ENCODE results near the gene ANKS3.

Gene ANKS3

DNA sequence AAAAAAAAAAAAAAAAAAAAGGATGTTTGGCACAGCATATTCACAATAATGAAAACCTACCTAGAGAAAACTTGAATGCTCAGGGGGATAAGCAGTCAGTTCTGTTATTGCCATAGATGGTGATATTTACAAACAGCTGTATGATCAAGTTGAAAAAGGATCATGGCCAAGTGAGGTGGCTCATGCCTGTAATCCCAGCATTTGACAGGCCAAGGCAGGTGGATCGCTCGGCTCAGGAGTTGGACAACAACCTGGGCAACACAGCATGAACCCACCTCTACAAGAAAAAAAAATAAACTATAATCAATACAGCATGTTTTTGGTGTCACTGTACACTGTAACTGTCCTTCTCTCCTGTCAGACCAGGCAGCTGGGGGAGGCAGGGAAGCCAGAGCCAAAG, 19.1 kb downstream of the ANKS3 start:
- Mint-ChIP-seq H3K36me3 (peaks cover 26% of the 10 kb centered on the region), H3K27ac (no peak overlapping the region), H3K4me3 (no peak overlapping the region), H3K9me3 (no peaks in the 10 kb centered on the region), H3K4me1 (peaks cover 15% of the 10 kb centered on the region), H3K27me3 (no peaks in the 10 kb centered on the region)
- ATAC-seq: no peak

- Mint-ChIP-seq H3K36me3 (peaks cover 34% of the 10 kb centered on the region), H3K9me3 (no peaks in the 10 kb centered on the region), H3K27ac (no peak overlapping the region), H3K4me1 (peaks cover 9% of the 10 kb centered on the region), H3K4me3 (no peak overlapping the region), H3K27me3 (no peaks in the 10 kb centered on the region)
- no peak for ATAC-seq
These were observed 20.2 kb downstream of the ANKS3 start for GRCh38 chr16:4713663-4714501.

DNA sequence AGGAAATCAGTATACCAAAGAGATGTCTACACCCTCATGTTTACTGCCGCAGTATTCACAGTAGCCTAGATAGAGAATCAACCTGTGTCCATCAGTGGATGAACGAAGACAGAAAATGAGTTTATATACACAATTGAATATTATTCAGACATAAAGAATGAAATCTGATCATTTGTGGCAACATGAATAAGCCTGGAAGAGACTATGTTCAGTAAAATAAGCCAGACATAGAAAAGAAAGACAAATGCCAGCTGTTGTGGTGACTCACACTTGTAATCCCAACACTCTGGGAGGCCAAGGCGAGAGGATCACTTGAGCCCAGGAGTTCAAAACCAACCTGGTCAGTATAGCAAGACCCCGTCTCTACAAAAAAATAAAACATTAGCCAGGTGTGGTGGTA, 24.6 kb downstream of the ANKS3 start:
- Mint-ChIP-seq H3K4me3 (no peak overlapping the region), H3K27ac (no peak overlapping the region), H3K9me3 (no peaks in the 10 kb centered on the region), H3K4me1 (no peaks in the 10 kb centered on the region), H3K27me3 (no peaks in the 10 kb centered on the region), H3K36me3 (peaks cover 52% of the 10 kb centered on the region)
- ATAC-seq: no peak

GRCh38 chr16:4706871-4707270, 27.2 kb downstream of the ANKS3 start:
- Mint-ChIP-seq H3K4me3 (no peak overlapping the region), H3K27ac (no peak overlapping the region), H3K36me3 (peaks cover 40% of the 10 kb centered on the region), H3K27me3 (no peaks in the 10 kb centered on the region), H3K4me1 (no peaks in the 10 kb centered on the region), H3K9me3 (no peaks in the 10 kb centered on the region)
- no peak for ATAC-seq

DNA sequence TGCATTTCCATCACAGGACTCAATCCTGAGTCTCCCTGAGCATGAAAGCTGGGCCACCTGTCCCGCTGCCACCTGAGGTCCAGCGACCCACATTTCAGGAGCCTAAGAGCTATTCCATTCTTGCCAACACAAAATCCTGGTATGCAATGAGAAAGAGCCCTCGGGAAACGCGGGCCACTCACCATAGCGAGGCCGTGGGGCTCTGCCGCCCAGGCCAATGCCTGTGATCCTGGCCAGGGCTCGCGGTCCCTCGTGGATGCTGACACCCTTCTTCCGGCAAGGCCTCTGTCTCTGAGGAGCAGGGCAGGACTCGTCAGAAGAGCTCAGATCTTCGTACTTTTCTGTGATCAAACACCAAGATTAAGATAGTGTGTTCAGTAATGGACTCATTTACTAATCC, 29.2 kb downstream of the ANKS3 start:
- no peaks in the 10 kb centered on the region for H3K4me1 Mint-ChIP-seq
- no peak overlapping the region for H3K4me3 Mint-ChIP-seq
- no peaks in the 10 kb centered on the region for H3K9me3 Mint-ChIP-seq
- no peak overlapping the region for H3K27ac Mint-ChIP-seq
- peaks cover 37% of the 10 kb centered on the region for H3K36me3 Mint-ChIP-seq
- no peak for ATAC-seq
- H3K27me3 Mint-ChIP-seq: no peaks in the 10 kb centered on the region

GRCh38 chr16:4704491-4704890, 29.6 kb downstream of the ANKS3 start:
- no peak overlapping the region for H3K27ac Mint-ChIP-seq

DNA sequence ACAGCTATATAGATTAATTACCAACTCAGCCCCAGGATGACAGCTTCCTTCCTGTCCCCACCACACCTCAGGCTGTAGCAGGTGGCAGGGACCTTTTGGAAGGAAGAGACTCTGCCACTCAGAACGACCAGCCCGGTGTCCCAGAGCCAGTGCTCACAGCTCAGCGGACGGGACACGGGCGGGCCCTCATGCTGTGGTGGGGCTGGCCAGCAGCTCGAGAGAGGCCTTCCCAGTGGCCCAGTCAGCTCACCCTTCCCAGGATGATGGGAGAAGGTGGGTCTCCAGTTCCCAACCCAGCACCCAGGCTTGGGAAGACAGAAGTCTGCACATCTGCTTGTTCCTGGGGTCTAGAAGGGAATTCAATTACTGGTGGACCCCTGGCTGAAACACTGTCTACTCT, 30.2 kb downstream of the ANKS3 start:
- Mint-ChIP-seq H3K4me3 (no peak overlapping the region), H3K27ac (no peak overlapping the region), H3K4me1 (no peaks in the 10 kb centered on the region), H3K36me3 (peaks cover 40% of the 10 kb centered on the region), H3K27me3 (no peaks in the 10 kb centered on the region), H3K9me3 (no peaks in the 10 kb centered on the region)
- ATAC-seq: no peak

More at GRCh38 chr16:4704491-4704890, 29.6 kb downstream of the ANKS3 start:
- Mint-ChIP-seq H3K4me3 (no peak overlapping the region), H3K9me3 (no peaks in the 10 kb centered on the region), H3K36me3 (peaks cover 37% of the 10 kb centered on the region), H3K27me3 (no peaks in the 10 kb centered on the region), H3K4me1 (no peaks in the 10 kb centered on the region)
- no peak for ATAC-seq

DNA sequence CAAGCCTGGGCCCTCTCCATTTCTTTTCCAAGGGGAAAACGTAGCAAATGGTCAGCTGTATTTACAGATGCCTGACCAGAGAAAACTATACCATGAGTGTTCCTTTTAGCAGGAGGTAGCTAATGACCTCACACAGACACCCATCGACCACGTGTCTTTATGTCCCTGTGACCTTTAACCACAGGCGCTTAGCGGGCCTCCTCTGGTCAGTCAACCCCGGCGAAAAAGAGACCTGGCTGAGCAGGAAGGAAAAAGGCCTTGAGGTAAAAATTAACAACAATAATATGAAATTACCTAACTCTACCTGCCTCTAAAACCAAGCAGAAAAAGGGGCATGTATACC, 31.6 kb downstream of the ANKS3 start:
- Mint-ChIP-seq H3K4me1 (no peaks in the 10 kb centered on the region), H3K36me3 (peaks cover 36% of the 10 kb centered on the region), H3K27ac (no peak overlapping the region)

GRCh38 chr16:4701791-4702465, 32.1 kb downstream of the ANKS3 start:
- H3K27ac Mint-ChIP-seq: no peak overlapping the region
- no peak overlapping the region for H3K4me3 Mint-ChIP-seq
- no peaks in the 10 kb centered on the region for H3K27me3 Mint-ChIP-seq
- no peaks in the 10 kb centered on the region for H3K9me3 Mint-ChIP-seq
- peaks cover 31% of the 10 kb centered on the region for H3K36me3 Mint-ChIP-seq
- H3K4me1 Mint-ChIP-seq: no peaks in the 10 kb centered on the region
- no peak for ATAC-seq

More for the DNA sequence above, 31.6 kb downstream of the ANKS3 start:
- Mint-ChIP-seq H3K4me3 (no peak overlapping the region), H3K27me3 (no peaks in the 10 kb centered on the region), H3K9me3 (no peaks in the 10 kb centered on the region)
- no peak for ATAC-seq

DNA sequence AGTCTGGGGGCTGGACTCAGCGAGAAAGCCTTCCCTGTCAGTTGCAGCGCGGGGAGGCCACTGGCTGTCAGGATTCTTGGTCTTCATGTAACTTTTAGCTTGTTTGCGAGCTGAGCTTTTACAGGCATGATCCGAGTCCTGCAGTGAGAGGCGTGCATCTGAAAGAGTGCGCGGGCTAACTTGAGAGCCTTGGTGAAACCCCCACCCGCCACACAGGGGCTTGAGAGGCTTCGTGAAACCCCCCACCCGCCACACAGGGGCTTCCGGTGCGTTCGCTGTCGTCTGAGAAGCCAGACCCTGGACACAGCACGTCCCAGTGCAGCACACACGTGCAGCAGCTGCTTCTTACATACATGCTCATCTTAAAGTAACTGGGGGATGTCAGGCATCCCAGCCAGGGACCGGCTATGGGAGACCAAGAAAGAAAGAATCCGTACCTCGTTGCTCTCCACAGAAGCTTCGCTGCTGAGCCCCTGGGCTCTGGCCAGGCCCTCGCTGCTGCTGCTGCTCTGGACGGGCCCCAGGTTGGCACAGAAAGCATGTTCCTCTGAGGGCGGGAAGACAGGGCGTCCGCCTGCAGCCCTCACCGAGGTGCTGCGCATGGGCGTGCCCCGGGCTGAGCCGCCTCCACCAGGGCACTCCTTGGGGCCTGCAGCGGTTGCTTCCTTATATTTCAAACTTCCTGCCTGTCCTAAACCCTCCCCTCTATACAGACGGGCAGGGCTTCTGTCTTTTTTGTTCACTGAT, 32.9 kb downstream of the ANKS3 start:
- Mint-ChIP-seq H3K4me3 (no peak overlapping the region), H3K4me1 (no peaks in the 10 kb centered on the region), H3K27me3 (no peaks in the 10 kb centered on the region), H3K27ac (no peak overlapping the region), H3K9me3 (no peaks in the 10 kb centered on the region), H3K36me3 (peaks cover 24% of the 10 kb centered on the region)
- ATAC-seq: no peak

DNA sequence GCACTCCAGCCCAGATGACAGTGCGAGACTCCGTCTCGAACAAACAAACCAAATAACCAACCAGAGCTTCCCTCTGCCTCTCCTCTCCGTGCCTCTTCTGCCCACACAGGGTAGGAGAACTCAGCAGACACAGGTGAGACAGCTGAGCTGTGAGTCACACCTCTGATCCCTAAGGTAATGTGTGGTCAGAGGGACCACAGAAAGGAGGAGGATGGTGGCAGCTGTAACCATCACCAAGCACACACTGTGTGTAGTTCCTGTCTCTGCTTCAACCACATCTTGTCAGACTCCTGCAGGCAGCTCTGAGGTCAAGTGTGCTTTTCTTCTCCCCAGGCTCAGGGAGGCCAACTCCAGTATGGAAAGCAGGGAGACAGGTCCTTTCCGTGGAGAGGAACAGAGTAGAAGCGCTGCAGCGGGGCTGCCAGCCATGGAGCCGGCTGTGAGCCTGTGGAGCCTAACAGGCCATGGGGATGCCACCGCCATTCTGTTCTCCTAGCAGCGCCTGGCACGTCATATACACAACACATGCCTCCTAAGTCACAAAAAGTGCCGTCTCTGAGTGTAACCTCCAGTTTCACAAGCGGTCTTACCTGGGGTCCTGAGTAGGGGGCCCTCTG, 33.6 kb downstream of the ANKS3 start:
- Mint-ChIP-seq H3K27ac (no peak overlapping the region), H3K36me3 (peaks cover 24% of the 10 kb centered on the region), H3K4me3 (no peak overlapping the region), H3K27me3 (no peaks in the 10 kb centered on the region), H3K9me3 (no peaks in the 10 kb centered on the region), H3K4me1 (peaks cover 2% of the 10 kb centered on the region)
- peak; percentile 44 for ATAC-seq

GRCh38 chr16:4699046-4699556, 35.0 kb downstream of the ANKS3 start:
- Mint-ChIP-seq H3K36me3 (peaks cover 16% of the 10 kb centered on the region), H3K27me3 (no peaks in the 10 kb centered on the region), H3K27ac (no peak overlapping the region), H3K4me1 (peaks cover 13% of the 10 kb centered on the region), H3K9me3 (no peaks in the 10 kb centered on the region), H3K4me3 (no peak overlapping the region)
- no peak for ATAC-seq

DNA sequence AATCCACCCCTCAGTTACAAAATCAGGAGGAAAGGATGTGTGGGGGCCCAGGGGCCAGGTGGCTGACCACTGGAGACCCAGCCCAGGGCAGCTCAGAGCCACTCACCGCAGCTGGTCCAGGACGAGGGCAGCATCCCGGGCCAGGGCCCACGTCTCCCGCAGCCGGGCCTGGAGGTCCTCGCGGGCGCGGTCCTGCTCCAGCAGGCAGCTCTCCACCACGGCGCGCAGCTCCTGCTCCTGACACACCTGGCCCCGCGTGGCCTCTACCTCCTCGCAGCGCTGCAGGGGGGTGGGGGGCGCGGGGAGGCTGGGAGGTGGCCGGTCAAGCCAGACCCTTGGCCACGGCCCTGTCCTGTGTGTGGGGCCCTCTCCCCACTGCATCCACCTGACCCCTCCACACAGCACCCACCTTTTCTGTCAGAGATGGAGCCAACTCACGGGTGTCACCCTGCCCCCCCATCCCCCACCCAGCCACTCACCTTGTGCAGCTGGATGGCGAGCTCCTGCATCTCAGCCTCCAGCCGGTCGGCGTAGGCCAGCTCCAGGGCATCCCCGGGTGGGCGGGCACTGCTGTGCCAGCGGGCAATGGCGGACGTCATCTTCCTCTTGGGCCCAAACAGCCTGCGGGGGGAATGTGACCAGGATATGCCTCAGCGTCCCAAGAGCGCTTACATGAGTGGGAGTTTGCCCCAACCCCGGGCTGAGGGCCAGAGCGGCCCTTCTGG, 35.6 kb downstream of the ANKS3 start:
- Mint-ChIP-seq H3K36me3 (peaks cover 16% of the 10 kb centered on the region), H3K27ac (no peak overlapping the region), H3K4me1 (peaks cover 13% of the 10 kb centered on the region), H3K4me3 (no peak overlapping the region), H3K9me3 (no peaks in the 10 kb centered on the region), H3K27me3 (no peaks in the 10 kb centered on the region)
- ATAC-seq: no peak

- Mint-ChIP-seq H3K27me3 (no peaks in the 10 kb centered on the region), H3K9me3 (no peaks in the 10 kb centered on the region), H3K27ac (no peak overlapping the region), H3K4me1 (peaks cover 15% of the 10 kb centered on the region), H3K36me3 (peaks cover 16% of the 10 kb centered on the region), H3K4me3 (no peak overlapping the region)
- no peak for ATAC-seq
These were observed 36.2 kb downstream of the ANKS3 start for GRCh38 chr16:4697848-4698291.

Measured in stimulated activated memory B cell treated with anti-CD40 and anti-IgM and Interleukin-4, amounts not matched to agents 10 μg/mL and 1 μg/mL and 100 μg/mL, for 72 hours (primary cell).